Measurements from ENCODE around the gene FADS1.

GRCh38 chr11:61778357-61778886, 38.4 kb downstream of the FADS1 start:
- TF ChIP-seq CTCF (IDR thresholded peaks at IDR 0.05; ENCODE audit: low read length) (no peak), EZH2 (IDR thresholded peaks at IDR 0.05; ENCODE audit: borderline replicate concordance, low read length) (no peak)
